Amniotic epithelial cell (primary cell): ENCODE results near the gene CUL2.
"Not testable (repeated sequence)": the region's sequence is repeated elsewhere in the genome, so short reads cannot be mapped to it uniquely, and the experiment has no call there.

Experiments
- DNase-seq: peaks from one replicate; pipeline ENCODE4 v3.0.0-alpha.2; 2010; ENCODE audit warnings: low read depth

Gene CUL2

GRCh38 chr10:35079763-35080162 lies 10.4 kb downstream of the CUL2 start:
- peak; percentile 87 for DNase-seq

DNA sequence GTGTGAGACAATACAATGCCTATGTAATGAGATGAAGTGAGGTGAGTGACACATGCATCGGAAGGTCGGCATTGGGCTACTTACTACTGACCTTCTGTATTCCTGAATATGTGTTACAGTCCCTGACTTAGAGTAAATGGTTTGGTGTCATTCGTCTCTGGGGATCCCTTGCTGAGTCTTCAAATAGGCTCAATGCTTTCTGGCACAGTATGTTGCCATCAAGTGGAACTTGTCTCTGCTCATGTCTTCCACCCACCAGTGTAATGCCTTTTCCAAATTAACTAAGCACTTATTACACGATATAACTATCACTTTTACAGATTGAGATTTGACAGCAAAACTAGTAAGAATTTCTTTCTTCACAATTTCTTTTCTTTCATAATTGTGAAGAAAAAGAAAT lies 10.9 kb downstream of the CUL2 start:
- no peak for DNase-seq

GRCh38 chr10:35075228-35075627 lies 14.9 kb downstream of the CUL2 start:
- DNase-seq, result no peak

DNA sequence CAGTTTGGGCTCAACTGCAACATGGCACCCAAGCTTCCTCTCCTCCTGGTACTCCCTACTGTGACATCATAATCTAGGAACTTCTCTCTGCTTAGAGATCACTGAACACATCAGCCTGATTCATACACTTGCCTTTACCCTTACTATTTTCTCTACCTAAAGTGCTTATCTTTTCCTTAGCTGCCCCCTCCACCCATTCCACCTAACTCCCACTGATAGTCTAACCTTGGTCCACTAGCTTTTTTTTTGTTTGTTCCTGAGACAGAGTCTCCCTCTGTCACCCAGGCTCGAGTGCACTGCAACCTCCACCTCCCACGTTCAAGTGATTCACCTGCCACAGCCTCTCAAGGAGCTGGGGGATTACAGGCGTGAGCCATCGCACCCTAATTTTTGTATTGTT lies 15.9 kb downstream of the CUL2 start:
- DNase-seq, result peak; percentile 56

DNA sequence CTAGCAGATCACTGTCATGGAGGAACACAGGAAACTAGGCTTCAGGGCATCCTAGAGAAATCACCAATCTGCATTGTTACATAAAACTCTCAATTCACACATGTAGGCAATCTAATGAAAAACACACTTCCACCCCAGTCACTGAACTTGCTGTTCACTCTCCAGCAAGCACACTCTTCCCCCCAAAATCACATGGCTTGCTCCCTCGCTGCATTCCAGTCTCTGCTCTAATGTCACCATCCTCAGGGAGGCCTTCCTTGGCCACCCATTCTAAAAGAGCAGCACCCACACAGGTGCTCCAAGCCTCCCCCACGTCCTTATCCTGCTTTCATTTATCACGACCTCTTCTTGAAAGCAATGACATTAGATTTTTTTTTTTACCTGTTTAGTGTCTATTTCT lies 19.6 kb downstream of the CUL2 start:
- DNase-seq, result no peak

DNA sequence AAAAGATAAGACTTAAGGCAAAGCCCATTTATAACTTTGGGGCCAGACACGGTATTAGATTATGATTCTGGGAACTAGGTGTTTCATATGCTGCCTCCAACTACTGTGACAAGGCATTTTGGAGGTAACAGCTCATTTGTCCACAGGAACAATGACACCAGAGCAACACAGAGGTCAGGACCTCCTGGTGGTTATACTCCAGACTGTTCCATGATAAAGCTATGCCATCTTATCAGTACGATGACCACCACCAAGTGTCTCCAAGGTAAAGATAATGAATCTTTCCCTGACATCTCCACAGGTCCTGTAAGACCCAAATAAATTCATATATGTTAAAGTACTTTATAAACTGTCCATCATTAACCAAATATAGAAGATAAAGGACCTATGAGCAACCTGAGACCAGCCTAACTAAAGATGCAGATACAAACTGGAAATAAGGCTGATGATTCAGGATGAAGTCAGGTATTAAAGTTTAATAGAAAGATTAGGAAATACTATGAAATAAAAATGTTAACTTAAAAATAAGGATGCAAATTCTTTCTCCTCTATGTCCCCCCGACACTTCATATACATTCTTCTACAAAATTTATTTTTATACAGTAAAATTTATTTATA lies 26.2 kb downstream of the CUL2 start:
- DNase-seq, result no peak

DNA sequence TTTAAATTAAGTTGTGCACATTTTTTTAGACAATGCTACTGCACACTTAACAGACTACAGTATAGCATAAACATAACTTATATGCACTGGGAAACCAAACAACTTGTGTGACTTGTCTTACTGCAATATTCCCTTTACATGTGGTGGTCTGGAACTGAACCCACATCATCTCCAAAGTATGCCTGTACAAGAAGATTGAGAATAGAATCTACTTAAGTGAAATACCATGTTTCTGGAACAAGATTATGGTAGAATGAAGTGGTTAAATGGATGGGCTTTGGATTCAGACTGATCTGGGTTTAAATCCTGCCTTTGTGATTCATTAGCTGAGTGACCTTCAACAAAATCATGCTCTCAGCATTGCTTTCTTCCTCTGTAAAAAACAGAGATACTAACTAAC lies 30.7 kb downstream of the CUL2 start:
- peak; percentile 69 for DNase-seq

DNA sequence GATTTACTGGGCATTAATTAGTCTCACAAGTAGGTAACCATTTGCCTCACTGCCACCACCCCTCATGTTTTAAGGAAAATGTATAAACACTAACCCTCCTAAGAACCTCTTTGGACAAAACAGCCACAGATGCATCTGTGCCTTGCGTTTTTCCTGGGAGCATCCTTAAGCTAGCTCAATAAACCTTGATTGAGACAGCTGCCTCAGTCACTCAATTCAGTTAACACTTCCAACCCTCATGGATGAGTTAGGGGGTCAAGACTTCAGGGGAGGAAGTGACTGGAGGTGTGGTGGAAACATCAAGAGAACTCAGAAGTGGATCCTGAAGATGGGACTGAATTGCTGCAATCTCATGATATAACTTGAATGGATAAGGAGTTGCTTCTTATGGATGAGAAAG lies 31.5 kb downstream of the CUL2 start:
- no peak for DNase-seq

DNA sequence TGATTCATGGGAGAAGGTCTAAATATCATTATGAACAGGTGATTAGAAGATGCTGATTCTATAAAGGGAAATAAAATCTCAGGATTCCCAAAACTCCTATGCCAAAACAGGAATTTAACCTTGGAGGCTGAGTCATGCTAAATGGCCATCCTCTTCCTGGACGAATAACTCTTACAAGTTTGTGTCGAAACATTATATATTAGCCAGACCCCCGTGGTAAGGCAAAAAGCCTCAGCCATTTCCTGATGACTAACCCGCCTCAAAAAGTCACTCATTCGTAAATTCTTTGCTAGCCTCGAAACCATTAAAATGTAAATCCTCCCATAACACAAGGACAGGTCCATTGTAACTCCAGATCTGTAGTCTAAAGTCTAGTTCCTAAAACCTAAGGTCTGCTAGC lies 32.0 kb downstream of the CUL2 start:
- DNase-seq, result peak; percentile 95

DNA sequence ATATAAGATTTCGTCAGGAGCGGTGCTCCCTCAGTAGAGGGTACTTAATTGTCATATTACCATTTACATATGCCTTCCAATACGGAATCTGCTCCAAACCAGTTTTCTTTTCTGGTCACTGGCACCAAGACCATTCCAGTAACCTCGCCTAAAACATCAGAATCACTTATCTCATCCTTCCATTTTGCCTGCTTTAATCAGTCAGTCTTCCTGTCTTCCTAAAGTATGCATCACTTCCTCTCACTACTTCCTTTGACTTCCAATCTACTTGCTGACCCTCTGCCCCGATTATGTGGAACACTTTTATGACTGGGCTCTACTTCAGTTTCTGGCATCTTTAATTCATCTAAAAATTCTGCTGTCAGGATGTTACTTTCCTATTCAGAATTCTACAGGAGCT lies 33.5 kb downstream of the CUL2 start:
- no peak for DNase-seq

DNA sequence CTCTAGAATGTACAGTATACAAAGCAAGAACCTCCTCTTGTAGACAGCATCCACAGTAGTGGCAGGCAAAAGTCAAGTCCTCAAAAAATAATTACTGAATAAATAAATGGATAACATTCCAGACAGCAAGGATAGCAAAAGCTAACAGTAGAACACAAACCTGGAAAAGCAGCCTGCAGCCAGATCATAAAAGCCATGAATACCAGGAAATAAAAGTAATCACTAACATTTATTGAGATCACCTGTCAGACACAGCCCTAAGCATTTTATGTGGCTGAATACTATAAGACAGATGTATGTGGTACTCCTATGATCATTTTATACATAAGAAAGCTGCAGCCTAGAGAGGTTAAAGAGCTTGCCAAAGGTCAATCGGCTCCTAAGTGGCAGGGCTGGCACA lies 34.0 kb downstream of the CUL2 start:
- DNase-seq, result no peak

GRCh38 chr10:35050568-35050967 lies 39.6 kb downstream of the CUL2 start:
- DNase-seq, result no peak

DNA sequence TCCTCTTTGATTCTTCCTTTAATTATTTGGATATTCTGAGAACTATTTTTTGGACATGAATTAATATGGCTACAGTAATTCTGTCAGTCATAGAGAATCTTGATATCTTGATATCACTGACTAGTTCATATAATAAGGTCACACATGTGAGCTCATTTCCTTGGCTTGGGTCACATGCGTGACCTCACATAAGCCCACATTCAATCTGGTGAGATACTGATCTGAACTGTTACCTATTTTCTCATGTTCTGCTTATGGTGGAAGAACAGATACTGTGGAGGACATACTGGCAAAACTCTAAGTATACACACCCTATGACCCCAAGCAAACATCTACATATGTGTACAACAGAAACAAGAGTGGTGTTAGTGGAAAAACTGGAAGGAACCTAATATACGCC lies 44.1 kb downstream of the CUL2 start:
- DNase-seq, result no peak

- not testable (repeated sequence) for DNase-seq
Measured at GRCh38 chr10:35045275-35045674, 44.9 kb downstream of the CUL2 start.

GRCh38 chr10:35043796-35044344 lies 46.3 kb downstream of the CUL2 start:
- peak; percentile 25 for DNase-seq

DNA sequence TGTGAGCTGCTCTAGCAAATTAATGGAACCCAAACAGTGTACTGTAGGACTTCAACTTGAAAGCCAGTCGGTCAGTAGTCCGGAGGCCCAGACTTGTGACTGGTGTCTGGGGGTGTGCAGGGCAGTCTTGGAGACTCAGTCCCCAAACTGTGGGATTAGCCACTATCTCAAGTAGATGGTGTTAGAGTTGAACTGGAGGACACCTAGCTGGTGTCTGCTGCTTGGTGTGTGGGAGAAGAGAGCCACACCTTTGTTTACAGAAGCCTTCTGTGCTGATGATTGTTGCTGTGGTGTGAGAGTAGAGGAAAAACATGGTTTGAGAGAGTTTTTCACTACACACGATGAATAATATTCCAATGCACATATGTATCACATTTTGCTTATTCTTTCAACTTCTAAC lies 47.4 kb downstream of the CUL2 start:
- DNase-seq, result no peak

DNA sequence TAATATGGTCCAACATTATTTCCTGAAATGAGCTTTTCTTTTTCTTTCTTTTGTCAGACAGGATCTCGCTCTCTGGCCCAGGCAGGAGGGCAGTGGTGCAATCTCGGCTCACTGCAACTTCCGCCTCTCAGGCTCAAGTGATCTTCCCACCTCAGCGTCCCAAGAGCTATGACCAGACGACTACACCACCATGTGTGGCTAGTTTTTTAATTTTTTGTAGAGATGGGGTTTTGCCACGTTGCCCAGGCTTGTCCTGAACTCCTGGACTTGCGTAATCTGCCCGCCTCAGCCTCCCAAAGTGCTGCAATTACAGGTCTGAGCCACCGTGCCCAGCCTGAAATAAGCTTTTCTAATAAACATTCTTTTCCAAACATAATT lies 48.6 kb downstream of the CUL2 start:
- peak; percentile 24 for DNase-seq

DNA sequence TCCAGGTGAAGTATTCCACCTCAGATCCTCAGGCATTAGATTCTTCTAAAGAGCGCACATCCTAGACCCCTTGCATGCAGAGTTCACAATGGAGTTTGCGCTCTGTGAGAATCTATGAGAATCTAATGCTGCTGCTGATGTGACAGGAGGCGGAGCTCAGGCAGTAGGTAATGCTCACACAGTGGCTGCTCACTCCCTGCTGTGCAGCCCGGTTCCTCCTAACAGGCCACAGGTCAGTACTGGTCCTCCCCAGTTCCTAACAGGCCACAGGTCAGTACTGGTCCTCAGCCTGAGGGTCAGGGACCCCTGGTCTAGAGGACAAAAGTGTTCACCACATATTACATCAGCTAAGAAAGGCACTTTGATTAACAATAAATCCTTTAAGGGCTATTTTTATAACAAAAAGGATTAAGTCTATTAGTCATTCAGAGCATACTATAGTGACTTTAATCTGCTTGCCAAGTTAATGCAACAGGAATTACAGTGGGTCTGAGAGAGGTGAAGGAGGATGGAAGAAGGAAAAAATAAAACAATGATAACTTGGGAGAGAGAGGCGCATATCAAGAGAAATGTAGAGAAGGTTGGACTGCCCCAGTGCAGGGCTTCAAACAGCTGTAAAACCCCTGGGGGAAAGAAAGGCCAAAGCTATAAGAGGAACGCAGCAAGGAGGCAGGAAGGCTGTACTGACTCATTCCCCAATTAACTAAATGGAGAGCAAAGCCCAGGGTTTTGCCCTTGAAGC lies 49.2 kb downstream of the CUL2 start:
- peak; percentile 48 for DNase-seq

DNA sequence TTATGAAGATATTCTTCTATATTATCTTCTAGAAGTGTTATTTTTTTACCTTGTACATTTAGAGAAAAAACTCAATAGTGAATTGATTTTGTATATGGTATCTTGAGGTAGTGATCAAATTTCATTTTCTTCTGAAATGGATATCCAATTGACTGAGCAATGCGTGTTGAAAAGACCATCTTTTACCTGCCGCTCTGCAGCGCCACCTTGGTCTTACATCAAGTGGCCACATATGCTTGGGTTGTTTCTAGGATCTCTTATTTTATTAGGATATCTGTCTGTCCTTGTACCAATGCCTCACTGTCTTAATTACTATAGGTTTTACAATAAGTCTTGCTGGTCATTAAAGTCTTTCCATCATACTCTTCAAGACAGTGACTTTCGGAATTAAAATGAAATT lies 53.0 kb downstream of the CUL2 start:
- no peak for DNase-seq

DNA sequence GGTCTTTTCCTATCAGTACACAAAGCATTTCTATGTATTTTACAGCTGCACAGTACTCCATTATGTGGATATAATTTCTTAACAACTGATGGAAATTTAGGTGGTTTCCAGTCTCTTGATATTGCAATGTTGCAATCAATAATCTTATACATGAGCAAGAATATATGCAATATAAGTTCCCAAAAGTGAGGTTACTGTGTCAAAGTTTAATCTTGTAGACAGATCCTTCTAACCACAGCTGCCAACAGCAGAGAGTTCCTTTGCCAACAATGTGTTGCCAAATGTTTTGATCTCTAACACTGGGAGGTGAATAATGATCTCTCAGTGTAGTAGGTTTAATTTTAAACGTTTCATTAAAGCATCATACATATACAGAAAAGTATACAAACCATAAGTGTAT lies 54.5 kb downstream of the CUL2 start:
- DNase-seq, result no peak

- peak; percentile 28 for DNase-seq
Measured at GRCh38 chr10:35027567-35027966, 62.6 kb downstream of the CUL2 start.

DNA sequence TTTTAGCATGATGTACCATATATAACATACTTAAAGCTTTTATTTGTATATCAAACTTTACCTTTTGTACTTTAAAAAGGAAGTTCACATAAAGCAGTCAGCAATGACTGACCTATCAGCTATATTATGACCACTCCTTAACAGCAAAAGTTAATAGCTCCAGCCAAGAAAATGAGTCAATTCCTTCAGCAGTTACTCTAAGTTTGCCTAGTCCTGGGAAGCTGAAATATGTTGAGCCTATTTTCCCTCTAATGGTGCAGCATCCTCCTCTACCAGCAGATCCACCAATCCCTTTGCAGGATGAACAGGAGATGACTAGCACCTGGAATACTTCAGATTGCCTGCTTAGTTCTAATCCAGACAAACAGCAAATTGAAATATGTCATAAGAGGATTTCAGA lies 64.2 kb downstream of the CUL2 start:
- peak; percentile 37 for DNase-seq

GRCh38 chr10:35020481-35020880 lies 69.7 kb downstream of the CUL2 start:
- DNase-seq, result peak; percentile 29
